ENCODE data around the gene CPNE7. TPM values are rescaled to one million over a fixed set of nuclear protein-coding genes. Genes with fewer than 3 reads are reported as not detected.

CPNE7 gene
- 2.5 TPM for total RNA-seq

GRCh38 chr16:89575247-89576152 lies at the start of gene CPNE7:
Gene CPNE7, plus strand, starts transcription at chr16:89575758. Its CDS starts 140 bp downstream, at chr16:89575898.

GRCh38 chr16:89560378-89561141 lies 15.0 kb upstream of the CPNE7 start, which contains the start of gene RPL13:
Gene RPL13, plus strand, starts transcription at chr16:89560682. Its CDS starts 278 bp downstream, at chr16:89560960.

DNA sequence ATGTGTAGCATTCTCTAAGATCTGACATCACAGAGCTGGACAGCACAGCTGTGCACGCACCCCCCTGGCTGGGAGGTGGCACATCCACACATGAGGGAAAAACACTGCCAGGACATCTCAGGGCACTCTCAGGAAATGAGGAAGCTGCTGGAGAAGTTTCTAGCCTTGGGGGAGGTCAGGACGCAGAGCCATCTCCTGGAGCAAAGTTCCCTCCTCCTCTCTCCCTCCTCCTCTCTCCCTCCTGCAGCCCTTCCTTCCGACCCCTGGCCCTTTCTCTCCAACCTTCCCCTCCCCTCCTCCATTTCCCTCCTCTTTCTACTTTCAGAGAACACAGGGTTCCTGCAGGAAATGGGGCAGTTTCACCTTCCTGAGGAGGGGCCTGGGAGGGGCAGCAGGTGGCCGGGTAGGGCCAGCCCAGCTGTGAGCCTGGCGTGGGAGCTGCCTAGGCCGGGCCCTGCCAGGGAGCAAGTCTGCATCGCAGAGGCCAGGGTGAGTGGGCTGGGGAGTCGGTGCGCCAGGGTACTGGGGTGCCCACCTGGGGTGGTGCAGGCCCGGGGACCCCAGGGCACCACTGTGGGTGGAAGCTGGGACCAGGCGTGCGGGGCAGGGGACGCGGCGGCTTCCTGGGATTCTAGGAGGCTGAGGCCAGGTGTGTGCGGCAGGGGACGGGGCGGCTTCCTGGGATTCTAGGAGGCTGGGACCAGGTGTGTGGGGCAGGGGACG lies 37.8 kb downstream of the CPNE7 start, which contains the start of gene DPEP1:
Gene DPEP1 (plus strand): TSS at position 412 of the 723 bp plus-strand sequence. CDS start 16,769 bp downstream, outside the sequence.

Small RNA genes within 50 kb of the gene (small RNA-seq; reads per million reads assigned to genes)
- gene SNORD68 (ENCODE audit: low replicate concordance), result not detected

Other genes with a start within 250 kb of the CPNE7 start
- 110 TPM for gene ANKRD11, start 85.2 kb upstream of the CPNE7 start, total RNA-seq
- 165 TPM for gene SPG7, start 67.4 kb upstream of the CPNE7 start, total RNA-seq
- 5,169 TPM for gene RPL13, start 15.1 kb upstream of the CPNE7 start, total RNA-seq
- gene DPEP1, start 37.9 kb downstream of the CPNE7 start, total RNA-seq, result 42.4 TPM
- gene CHMP1A, start 82.0 kb downstream of the CPNE7 start, total RNA-seq, result 58.0 TPM
- gene SPATA33, start 82.1 kb downstream of the CPNE7 start, total RNA-seq, result 10.5 TPM
- 64.4 TPM for gene CDK10, start 110.9 kb downstream of the CPNE7 start, total RNA-seq
- 14.5 TPM for gene SPATA2L, start 125.9 kb downstream of the CPNE7 start, total RNA-seq
- 9.9 TPM for gene VPS9D1, start 145.1 kb downstream of the CPNE7 start, total RNA-seq
- gene ZNF276, start 145.8 kb downstream of the CPNE7 start, total RNA-seq, result 29.6 TPM
- 20.0 TPM for gene FANCA, start 240.9 kb downstream of the CPNE7 start, total RNA-seq